ENCODE data around the gene JAKMIP2. TPM values are rescaled to one million over a fixed set of nuclear protein-coding genes. Genes with fewer than 3 reads are reported as not detected.

JAKMIP2 gene
- total RNA-seq, 1 experiment from 2014 or later, result not detected

DNA sequence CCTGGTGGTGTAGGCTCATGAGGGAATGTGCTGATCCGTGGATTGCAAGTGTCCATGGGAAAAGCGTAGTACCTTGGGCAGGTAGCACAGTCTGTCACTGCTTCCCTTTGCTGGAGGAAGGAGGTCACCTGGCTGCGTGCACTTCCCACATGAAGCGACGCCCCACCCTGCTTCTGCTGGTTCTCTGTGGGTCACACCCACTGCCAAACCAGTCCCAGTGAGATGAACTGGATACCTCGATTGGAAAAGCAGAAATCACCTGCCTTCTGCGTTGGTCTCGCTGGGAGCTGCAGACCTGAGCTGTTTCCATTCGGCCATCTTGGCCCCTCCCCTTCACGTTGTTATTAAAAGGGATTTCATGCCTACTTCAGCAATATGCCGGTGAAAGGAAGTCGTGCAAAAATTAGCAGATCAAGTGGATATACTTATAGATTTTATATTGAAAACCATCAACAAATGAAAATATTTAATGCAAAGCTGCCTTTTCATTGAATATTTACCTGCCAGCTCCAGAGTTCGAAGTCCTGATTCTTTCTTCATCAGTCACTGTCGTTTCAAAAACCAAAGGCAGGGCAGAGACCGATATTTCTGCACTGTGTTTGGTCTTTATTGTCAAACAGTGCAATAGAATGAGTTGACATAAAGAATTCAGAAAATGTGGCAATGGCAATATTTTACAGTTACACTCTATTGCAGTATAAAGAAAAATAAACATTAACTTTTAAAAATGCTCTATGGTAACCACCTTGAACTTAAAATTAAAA is 123.2 kb downstream of the JAKMIP2 start:
- no peaks in the 10 kb centered on the region for H3K4me1 ChIP-seq (ENCODE audit: control insufficient read depth, insufficient read depth, low read length)
- no TSS peak for BruUV-seq (replicated peaks)
- no peaks in the 10 kb centered on the region for H3K36me3 ChIP-seq (ENCODE audit: control insufficient read depth, insufficient read depth, low read length)
- H3K9me3 ChIP-seq (ENCODE audit: control insufficient read depth, insufficient read depth, low read depth, low read length), result no peaks in the 10 kb centered on the region
- H3K27me3 ChIP-seq (ENCODE audit: control insufficient read depth, insufficient read depth, low read length), result no peaks in the 10 kb centered on the region
- ChIA-PET POLR2A (no interaction called here), CTCF (no interaction called here)
- DNase-seq (ENCODE audit: low read depth, low spot score) (no peak), ATAC-seq (no peak)
- intact Hi-C loops (cut with micrococcal nuclease; ENCODE audit: unreplicated experiment) (no loop called here), in situ Hi-C loops (cut with HindIII; ENCODE audit: low pct_unique_long_range_greater_than_20kb, low sequenced_read_pairs) (no loop called here)
- H3K27ac ChIP-seq (ENCODE audit: low read length), result no peak overlapping the region
- no peak overlapping the region for H3K4me3 ChIP-seq (ENCODE audit: low read depth in 2 of 2, low read length in 2 of 2)
- TF ChIP-seq, protein P1, sequence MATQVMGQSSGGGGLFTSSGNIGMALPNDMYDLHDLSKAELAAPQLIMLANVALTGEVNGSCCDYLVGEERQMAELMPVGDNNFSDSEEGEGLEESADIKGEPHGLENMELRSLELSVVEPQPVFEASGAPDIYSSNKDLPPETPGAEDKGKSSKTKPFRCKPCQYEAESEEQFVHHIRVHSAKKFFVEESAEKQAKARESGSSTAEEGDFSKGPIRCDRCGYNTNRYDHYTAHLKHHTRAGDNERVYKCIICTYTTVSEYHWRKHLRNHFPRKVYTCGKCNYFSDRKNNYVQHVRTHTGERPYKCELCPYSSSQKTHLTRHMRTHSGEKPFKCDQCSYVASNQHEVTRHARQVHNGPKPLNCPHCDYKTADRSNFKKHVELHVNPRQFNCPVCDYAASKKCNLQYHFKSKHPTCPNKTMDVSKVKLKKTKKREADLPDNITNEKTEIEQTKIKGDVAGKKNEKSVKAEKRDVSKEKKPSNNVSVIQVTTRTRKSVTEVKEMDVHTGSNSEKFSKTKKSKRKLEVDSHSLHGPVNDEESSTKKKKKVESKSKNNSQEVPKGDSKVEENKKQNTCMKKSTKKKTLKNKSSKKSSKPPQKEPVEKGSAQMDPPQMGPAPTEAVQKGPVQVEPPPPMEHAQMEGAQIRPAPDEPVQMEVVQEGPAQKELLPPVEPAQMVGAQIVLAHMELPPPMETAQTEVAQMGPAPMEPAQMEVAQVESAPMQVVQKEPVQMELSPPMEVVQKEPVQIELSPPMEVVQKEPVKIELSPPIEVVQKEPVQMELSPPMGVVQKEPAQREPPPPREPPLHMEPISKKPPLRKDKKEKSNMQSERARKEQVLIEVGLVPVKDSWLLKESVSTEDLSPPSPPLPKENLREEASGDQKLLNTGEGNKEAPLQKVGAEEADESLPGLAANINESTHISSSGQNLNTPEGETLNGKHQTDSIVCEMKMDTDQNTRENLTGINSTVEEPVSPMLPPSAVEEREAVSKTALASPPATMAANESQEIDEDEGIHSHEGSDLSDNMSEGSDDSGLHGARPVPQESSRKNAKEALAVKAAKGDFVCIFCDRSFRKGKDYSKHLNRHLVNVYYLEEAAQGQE (IDR thresholded peaks at IDR 0.05; ENCODE audit: insufficient read depth in 1 of 2, low read depth in 2 of 2, low read length in 1 of 2), result no peak
- TF ChIP-seq, protein P2, sequence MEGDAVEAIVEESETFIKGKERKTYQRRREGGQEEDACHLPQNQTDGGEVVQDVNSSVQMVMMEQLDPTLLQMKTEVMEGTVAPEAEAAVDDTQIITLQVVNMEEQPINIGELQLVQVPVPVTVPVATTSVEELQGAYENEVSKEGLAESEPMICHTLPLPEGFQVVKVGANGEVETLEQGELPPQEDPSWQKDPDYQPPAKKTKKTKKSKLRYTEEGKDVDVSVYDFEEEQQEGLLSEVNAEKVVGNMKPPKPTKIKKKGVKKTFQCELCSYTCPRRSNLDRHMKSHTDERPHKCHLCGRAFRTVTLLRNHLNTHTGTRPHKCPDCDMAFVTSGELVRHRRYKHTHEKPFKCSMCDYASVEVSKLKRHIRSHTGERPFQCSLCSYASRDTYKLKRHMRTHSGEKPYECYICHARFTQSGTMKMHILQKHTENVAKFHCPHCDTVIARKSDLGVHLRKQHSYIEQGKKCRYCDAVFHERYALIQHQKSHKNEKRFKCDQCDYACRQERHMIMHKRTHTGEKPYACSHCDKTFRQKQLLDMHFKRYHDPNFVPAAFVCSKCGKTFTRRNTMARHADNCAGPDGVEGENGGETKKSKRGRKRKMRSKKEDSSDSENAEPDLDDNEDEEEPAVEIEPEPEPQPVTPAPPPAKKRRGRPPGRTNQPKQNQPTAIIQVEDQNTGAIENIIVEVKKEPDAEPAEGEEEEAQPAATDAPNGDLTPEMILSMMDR (IDR thresholded peaks at IDR 0.05), result no peak
- no peak for TF ChIP-seq TCF7L2 (IDR thresholded peaks at IDR 0.05; ENCODE audit: low read depth, low read length)
- TF ChIP-seq POLR2AphosphoS5 (IDR thresholded peaks at IDR 0.05; ENCODE audit: low read depth, low read length), result no peak

DNA sequence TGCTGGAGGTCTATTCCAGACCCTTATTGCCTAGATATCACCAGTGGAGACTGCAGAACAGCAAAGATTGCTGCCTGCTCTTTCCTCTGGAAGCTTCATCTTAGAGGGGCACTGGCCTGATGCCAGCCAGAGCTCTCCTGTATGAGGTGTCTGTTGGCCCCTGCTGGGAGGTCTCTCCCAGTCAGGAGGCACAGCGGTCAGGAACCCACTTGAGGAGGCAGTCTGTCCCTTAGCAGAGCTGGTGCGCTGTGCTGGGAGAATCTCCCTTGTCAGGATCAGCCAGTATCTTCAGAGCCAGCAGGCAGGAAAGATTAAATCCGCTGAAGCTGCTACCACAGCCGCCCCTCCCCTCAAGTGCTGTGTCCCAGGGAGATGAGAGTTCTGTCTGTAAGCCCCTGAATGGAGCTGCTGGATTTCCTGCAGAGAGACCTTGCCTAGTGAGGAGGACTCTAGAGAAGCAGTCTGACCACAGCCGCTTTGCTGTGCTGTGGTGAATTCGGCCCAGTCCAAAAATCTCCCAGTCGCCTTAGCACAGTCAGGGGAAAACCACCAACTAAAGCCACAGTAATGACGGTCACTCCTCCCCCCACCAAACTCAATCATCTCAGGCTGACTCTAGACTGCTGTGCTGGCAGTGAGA is 124.1 kb downstream of the JAKMIP2 start:
- in situ Hi-C loops (cut with HindIII; ENCODE audit: low pct_unique_long_range_greater_than_20kb, low sequenced_read_pairs), result no loop called here
- ChIA-PET POLR2A (no interaction called here), CTCF (no interaction called here)
- Histone ChIP-seq H3K4me3 (ENCODE audit: low read depth in 2 of 2, low read length in 2 of 2) (no peak overlapping the region), H3K36me3 (ENCODE audit: control insufficient read depth, insufficient read depth, low read length) (no peaks in the 10 kb centered on the region), H3K4me1 (ENCODE audit: control insufficient read depth, insufficient read depth, low read length) (no peaks in the 10 kb centered on the region), H3K27ac (ENCODE audit: low read length) (no peak overlapping the region), H3K27me3 (ENCODE audit: control insufficient read depth, insufficient read depth, low read length) (no peaks in the 10 kb centered on the region), H3K9me3 (ENCODE audit: control insufficient read depth, insufficient read depth, low read depth, low read length) (no peaks in the 10 kb centered on the region)
- ATAC-seq (no peak), DNase-seq (ENCODE audit: low read depth, low spot score) (no peak)
- intact Hi-C loops (cut with micrococcal nuclease; ENCODE audit: unreplicated experiment), result no loop called here
- no TSS peak for BruUV-seq (replicated peaks)
- TF ChIP-seq, protein P2 (IDR thresholded peaks at IDR 0.05), result no peak
- TF ChIP-seq, protein P1 (IDR thresholded peaks at IDR 0.05; ENCODE audit: insufficient read depth in 1 of 2, low read depth in 2 of 2, low read length in 1 of 2), result no peak
- no peak for TF ChIP-seq POLR2AphosphoS5 (IDR thresholded peaks at IDR 0.05; ENCODE audit: low read depth, low read length)
- TF ChIP-seq SIN3A (IDR thresholded peaks at IDR 0.05; ENCODE audit: borderline replicate concordance, insufficient read depth, low read depth, low read length), result no peak
- no peak for TF ChIP-seq TCF7L2 (IDR thresholded peaks at IDR 0.05; ENCODE audit: low read depth, low read length)

Measured in Panc1 (cell line).